ENCODE results near the gene TNFRSF19. TPM values are rescaled to one million over a fixed set of nuclear protein-coding genes. Genes with fewer than 3 reads are reported as not detected.

TNFRSF19 gene
- total and polyA plus RNA-seq, 2 of the 4 experiments (the other 2 are of a cell fraction), result 18.6 to 26.3 TPM

- Histone ChIP-seq H4K20me1 (ENCODE audit: insufficient read depth, low read length) (no peaks in the 10 kb centered on the region), H3K4me1 (ENCODE audit: control insufficient read depth, insufficient read depth, low read length) (peaks cover 22% of the 10 kb centered on the region), H2AK5ac (ENCODE audit: low read depth, low read length) (peak overlapping the region; percentile 92), H4K91ac (ENCODE audit: insufficient read depth, low read depth, low read length) (peak overlapping the region; percentile 81), H2BK120ac (ENCODE audit: low read depth, low read length) (peak overlapping the region; percentile 85), H3K79me1 (ENCODE audit: low read depth in 1 of 2, low read length in 2 of 2) (peaks cover 17 to 36% of the 10 kb centered on the region in 2 experiments), H2AFZ (replicated peaks; ENCODE audit: low read length, poor library complexity) (peak overlapping the region; percentile 16), H3K4me3 (ENCODE audit: insufficient read depth, low read depth, low read length) (no peak overlapping the region), H3K9me3 (ENCODE audit: control insufficient read depth, insufficient read depth, low read length) (no peaks in the 10 kb centered on the region), H3K36me3 (ENCODE audit: control insufficient read depth, insufficient read depth, low read length) (peaks cover 10% of the 10 kb centered on the region; the same call in 1 of the 2 replicates), H2BK15ac (ENCODE audit: low read depth, low read length) (peak overlapping the region; percentile 78; the same call in 2 of the 3 replicates), H3K23ac (ENCODE audit: low read depth, low read length) (peak overlapping the region; percentile 84), H3K4me2 (ENCODE audit: low read depth, low read length) (peak overlapping the region; percentile 13; the same call in 1 of the 2 replicates), H3K4ac (ENCODE audit: low read depth, low read length) (peak overlapping the region; percentile 86), H3K18ac (ENCODE audit: low read depth, low read length) (peak overlapping the region; percentile 54), H3K27ac (ENCODE audit: insufficient read depth, low read length) (peak overlapping the region; percentile 79; the same call in 1 of the 2 replicates), H2BK5ac (ENCODE audit: low read depth, low read length, poor library complexity, severe bottlenecking) (peak overlapping the region; percentile 65), H4K8ac (ENCODE audit: low read depth in 2 of 2, low read length in 2 of 2) (peak overlapping the region; percentile 30 to 87; a peak in 3 of 4 replicates), H3K9me1 (ENCODE audit: insufficient read depth, low read length) (peaks cover 20% of the 10 kb centered on the region), H2BK20ac (ENCODE audit: low read depth, low read length) (peak overlapping the region; percentile 60), H3K14ac (replicated peaks; ENCODE audit: low read depth, low read length) (peak overlapping the region; percentile 89), H3K27me3 (ENCODE audit: control insufficient read depth, insufficient read depth, low read length) (no peaks in the 10 kb centered on the region), H3K56ac (ENCODE audit: extremely low read depth, insufficient read depth, low read length) (no peak overlapping the region), H4K5ac (ENCODE audit: low read depth, low read length) (peak overlapping the region; percentile 34), H2AK9ac (replicated peaks; ENCODE audit: low read depth, low read length, poor library complexity) (peak overlapping the region; percentile 22), H3K9ac (ENCODE audit: low read depth, low read length) (0 out of 2 replicates have a peak overlapping the region, but pooled peaks have one; percentile 31)
- ChIA-PET CTCF (no interaction called here), POLR2A (ENCODE audit: unreplicated experiment) (no interaction called here)
- in situ Hi-C loops (cut with MboI; ENCODE audit: low sequenced_read_pairs), result no loop called here
- no TSS peak for BruUV-seq (replicated peaks)
- dilution Hi-C loops (cut with HindIII; ENCODE audit: low sequenced_read_pairs, unreplicated experiment), result no loop called here
- intact Hi-C loops (cut with micrococcal nuclease), result no loop called here
- DNase-seq, result peak; percentile 58
- no peak for ATAC-seq (ENCODE audit: low read depth)
- 89% methylated on average over 4 of the region's 10 CpGs; no CpG with 5 or more reads in 1 of the 2 experiments for WGBS, 2 experiments (ENCODE audit: extremely low coverage in 2 of 2, insufficient read length in 1 of 2)
- TF ChIP-seq MAZ (IDR thresholded peaks at IDR 0.05; ENCODE audit: borderline replicate concordance, low read depth, low read length) (no peak), CTCF (conservative IDR thresholded peaks at IDR 0.05; ENCODE audit: low read depth, low read length) (no peak), RFX5 (IDR thresholded peaks at IDR 0.05; ENCODE audit: low read depth, low read length) (no peak), RCOR1 (IDR thresholded peaks at IDR 0.05; ENCODE audit: insufficient replicate concordance, low read length) (no peak)
Measured at GRCh38 chr13:23652909-23653726, 82.9 kb downstream of the TNFRSF19 start.

Measured in IMR-90 (cell line).